T1000 (cell line): ENCODE data around the gene XAB2.

Experiments used
- DNase-seq: peaks from one replicate; lab custom pipeline; 2025; ENCODE audit warnings: mixed read lengths; lab: John Stamatoyannopoulos, UW

Gene XAB2

GRCh38 chr19:7611541-7612279, 17.6 kb downstream of the XAB2 start:
- DNase-seq, result no peak

- no peak for DNase-seq
Observed at GRCh38 chr19:7610491-7611240, 18.7 kb downstream of the XAB2 start.

- DNase-seq, result no peak
Observed at GRCh38 chr19:7607874-7608560, 21.3 kb downstream of the XAB2 start.

- no peak for DNase-seq
Observed at GRCh38 chr19:7607212-7607873, 22.0 kb downstream of the XAB2 start.

- no peak for DNase-seq
Observed at GRCh38 chr19:7606289-7606688, 23.1 kb downstream of the XAB2 start.

- no peak for DNase-seq
Observed at GRCh38 chr19:7605490-7606222, 23.7 kb downstream of the XAB2 start.

GRCh38 chr19:7603919-7604318, 25.4 kb downstream of the XAB2 start:
- DNase-seq, result no peak

GRCh38 chr19:7602935-7603497, 26.3 kb downstream of the XAB2 start:
- DNase-seq, result no peak

- DNase-seq, result no peak
Observed at GRCh38 chr19:7602240-7602934, 27.0 kb downstream of the XAB2 start.

- DNase-seq, result no peak
Observed at GRCh38 chr19:7600721-7601120, 28.6 kb downstream of the XAB2 start.

GRCh38 chr19:7598180-7598579, 31.2 kb downstream of the XAB2 start:
- DNase-seq, result no peak

- DNase-seq, result no peak
Observed at GRCh38 chr19:7597689-7598088, 31.7 kb downstream of the XAB2 start.

GRCh38 chr19:7596211-7596937, 33.0 kb downstream of the XAB2 start:
- DNase-seq, result no peak

- DNase-seq, result no peak
Observed at GRCh38 chr19:7595466-7596133, 33.7 kb downstream of the XAB2 start, which contains the start of gene CAMSAP3. CAMSAP3 (plus strand) TSS chr19:7595863; CDS start chr19:7596003, 140 bp downstream.

GRCh38 chr19:7590256-7590655, 39.1 kb downstream of the XAB2 start:
- DNase-seq, result no peak

- no peak for DNase-seq
Observed at GRCh38 chr19:7589822-7590221, 39.5 kb downstream of the XAB2 start.

GRCh38 chr19:7582446-7582845, 46.9 kb downstream of the XAB2 start:
- no peak for DNase-seq

GRCh38 chr19:7579182-7579581, 50.2 kb downstream of the XAB2 start:
- DNase-seq, result no peak

GRCh38 chr19:7578127-7578526, 51.2 kb downstream of the XAB2 start:
- no peak for DNase-seq
